HG03432 (cell line): ENCODE data around the gene NEAT1.
A peak's percentile ranks its signal among the peaks of the same experiment; 100 is the strongest.

ENCODE experiments used
- ATAC-seq: cut with Tn5 transposase; IDR thresholded peaks from one replicate; pipeline ENCODE4 v1.9.1; 2021; ENCODE audit warnings: mild to moderate bottlenecking, moderate library complexity; ENCODE audit not compliant: unreplicated experiment

Gene NEAT1

GRCh38 chr11:65432686-65433582 is 10.3 kb downstream of the NEAT1 start:
- no peak for ATAC-seq

GRCh38 chr11:65433657-65434056 is 11.1 kb downstream of the NEAT1 start:
- no peak for ATAC-seq

GRCh38 chr11:65434057-65434666 is 11.6 kb downstream of the NEAT1 start:
- ATAC-seq, result no peak

GRCh38 chr11:65434667-65435410 is 12.2 kb downstream of the NEAT1 start:
- ATAC-seq, result no peak

- no peak for ATAC-seq
Measured at GRCh38 chr11:65435411-65435931, 12.9 kb downstream of the NEAT1 start.

GRCh38 chr11:65435981-65436411 is 13.4 kb downstream of the NEAT1 start:
- no peak for ATAC-seq

GRCh38 chr11:65436412-65437032 is 13.9 kb downstream of the NEAT1 start:
- no peak for ATAC-seq

- no peak for ATAC-seq
Measured at GRCh38 chr11:65437436-65438227, 15.0 kb downstream of the NEAT1 start.

- no peak for ATAC-seq
Measured at GRCh38 chr11:65438257-65439151, 15.9 kb downstream of the NEAT1 start.

- no peak for ATAC-seq
Measured at GRCh38 chr11:65439331-65440181, 17.0 kb downstream of the NEAT1 start.

- ATAC-seq, result peak; percentile 60
Measured at GRCh38 chr11:65440831-65441499, 18.4 kb downstream of the NEAT1 start.

GRCh38 chr11:65442842-65443331 is 20.3 kb downstream of the NEAT1 start:
- ATAC-seq, result no peak

GRCh38 chr11:65444314-65445051 is 21.9 kb downstream of the NEAT1 start:
- no peak for ATAC-seq

GRCh38 chr11:65445101-65445603 is 22.6 kb downstream of the NEAT1 start:
- no peak for ATAC-seq

- no peak for ATAC-seq
Measured at GRCh38 chr11:65445604-65446445, 23.2 kb downstream of the NEAT1 start.
